NCI-H82 treated with DMSO at 0.1 percent for 48 hours (cell line): ENCODE measurements around the gene ENO1.

ENCODE experiments used
- DNase-seq: peaks from one replicate; lab custom pipeline; 2025; ENCODE audit not compliant: unreplicated experiment; lab: John Stamatoyannopoulos, UW

Gene ENO1

GRCh38 chr1:8871965-8872399 is 6.5 kb downstream of the ENO1 start:
- no peak for DNase-seq

DNA sequence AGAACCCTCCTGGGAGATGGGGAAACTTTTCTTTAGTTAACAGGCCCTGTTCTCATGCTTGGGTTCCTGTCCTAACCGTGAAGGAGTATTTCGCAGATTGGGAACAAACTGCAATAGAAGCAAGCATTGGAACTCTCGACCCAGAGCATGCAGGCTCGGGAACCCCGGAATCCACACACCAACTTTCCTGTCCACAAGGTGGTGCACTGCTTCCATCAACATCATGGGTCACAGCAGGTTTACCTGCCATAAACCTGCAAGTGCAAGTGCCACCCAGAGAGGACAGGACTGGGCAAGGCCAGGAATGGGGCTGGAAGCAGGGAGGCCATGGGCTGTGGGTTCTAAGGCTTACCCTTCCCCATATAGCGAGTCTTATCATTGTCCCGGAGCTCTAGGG is 6.9 kb downstream of the ENO1 start:
- no peak for DNase-seq

GRCh38 chr1:8870616-8871538 is 7.6 kb downstream of the ENO1 start:
- DNase-seq: no peak

- no peak for DNase-seq
Measured at GRCh38 chr1:8870103-8870502, 8.4 kb downstream of the ENO1 start.

- DNase-seq: no peak
Measured at GRCh38 chr1:8867878-8868567, 10.5 kb downstream of the ENO1 start.

GRCh38 chr1:8866792-8867415 is 11.6 kb downstream of the ENO1 start:
- no peak for DNase-seq

GRCh38 chr1:8866173-8866791 is 12.2 kb downstream of the ENO1 start:
- no peak for DNase-seq

- DNase-seq: no peak
Measured at GRCh38 chr1:8864713-8865344, 13.7 kb downstream of the ENO1 start.

DNA sequence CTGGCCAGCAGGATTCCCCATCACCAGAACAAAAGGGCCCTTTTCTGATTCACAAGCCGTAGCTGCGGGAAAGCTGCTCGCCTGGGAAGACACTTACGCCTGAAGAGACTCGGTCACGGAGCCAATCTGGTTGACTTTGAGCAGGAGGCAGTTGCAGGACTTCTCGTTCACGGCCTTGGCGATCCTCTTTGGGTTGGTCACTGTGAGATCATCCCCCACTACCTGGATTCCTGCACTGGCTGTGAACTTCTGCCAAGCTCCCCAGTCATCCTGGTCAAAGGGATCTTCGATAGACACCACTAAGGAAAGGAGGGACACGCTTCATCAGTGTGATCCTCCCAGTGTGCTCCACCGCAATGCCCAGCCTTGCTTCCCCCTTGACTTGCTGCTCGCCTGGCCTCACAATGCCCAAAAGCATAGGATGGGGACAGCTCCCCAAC is 14.7 kb downstream of the ENO1 start:
- DNase-seq: no peak

GRCh38 chr1:8863138-8863537 is 15.3 kb downstream of the ENO1 start:
- DNase-seq: no peak

DNA sequence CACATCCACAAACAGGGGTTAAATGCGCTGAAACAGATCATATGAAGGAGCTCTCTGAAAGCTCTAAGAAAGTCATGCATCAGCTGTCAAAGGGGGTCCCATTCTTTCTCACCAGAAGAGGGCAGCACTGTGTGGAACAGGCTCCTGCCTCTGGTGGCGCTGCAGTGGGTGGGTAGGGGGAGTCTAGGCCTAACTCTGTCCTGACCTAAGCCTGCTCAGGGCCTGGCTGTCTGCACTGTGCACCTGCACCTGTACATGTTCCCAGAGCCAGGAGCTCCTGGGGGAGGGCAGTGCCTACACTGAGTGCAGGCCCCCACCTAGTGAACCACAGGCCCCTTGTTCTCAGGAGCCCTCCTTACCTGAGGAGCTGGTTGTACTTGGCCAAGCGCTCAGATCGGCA is 16.0 kb downstream of the ENO1 start:
- no peak for DNase-seq

- DNase-seq: no peak
Measured at GRCh38 chr1:8860738-8861516, 17.6 kb downstream of the ENO1 start.

GRCh38 chr1:8858888-8859706 is 19.4 kb downstream of the ENO1 start:
- DNase-seq: no peak

DNA sequence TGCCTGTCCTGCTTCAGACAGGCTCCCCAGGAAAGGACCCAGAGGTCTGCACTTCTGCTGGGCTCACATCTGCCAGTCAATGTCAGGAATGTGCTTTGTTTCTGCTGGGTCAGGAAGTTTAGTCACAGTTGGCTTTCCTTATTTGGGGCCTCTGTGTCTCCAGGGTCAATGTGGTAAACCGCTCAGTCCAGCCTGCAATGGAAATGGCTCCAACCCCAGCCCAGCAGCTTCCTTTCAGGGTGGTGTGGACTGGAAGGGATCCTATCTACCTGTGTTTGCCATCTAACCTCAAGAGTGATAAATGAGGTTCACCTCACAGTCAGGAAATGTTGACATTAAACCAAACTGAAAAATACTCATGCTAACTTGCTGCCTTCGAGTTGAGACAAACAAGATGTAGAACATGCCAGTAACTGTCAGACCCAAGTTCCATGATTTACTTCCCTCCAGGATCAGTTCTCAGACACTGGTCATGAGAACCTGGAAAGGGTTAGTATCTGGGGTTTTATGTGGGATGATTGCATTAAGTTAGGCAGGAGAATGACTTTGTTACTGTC is 20.3 kb downstream of the ENO1 start:
- DNase-seq: no peak

- DNase-seq: no peak
Measured at GRCh38 chr1:8856689-8857412, 21.6 kb downstream of the ENO1 start.

DNA sequence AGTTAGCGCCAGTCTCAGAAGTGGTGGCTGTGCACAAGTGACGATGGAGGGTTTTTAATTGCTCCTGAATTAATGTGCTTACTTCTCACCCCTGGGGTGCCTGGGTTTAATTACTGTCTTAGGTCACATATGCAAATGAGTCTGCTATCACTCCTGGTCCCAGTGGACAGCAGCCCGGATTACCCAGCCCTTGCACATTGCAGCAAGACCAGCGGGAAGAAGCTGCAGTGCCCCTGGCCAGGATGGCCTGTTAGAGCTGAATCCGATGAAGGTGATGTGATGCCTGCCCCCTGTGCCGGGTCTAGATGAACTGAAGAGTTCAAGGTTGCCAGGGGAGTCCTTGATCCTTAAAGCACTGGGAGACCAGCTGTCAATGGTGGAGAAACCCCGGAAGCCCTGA is 24.2 kb downstream of the ENO1 start:
- no peak for DNase-seq

GRCh38 chr1:8851060-8851459 is 27.4 kb downstream of the ENO1 start:
- no peak for DNase-seq

- peak; percentile 82 for DNase-seq
Measured at GRCh38 chr1:8848663-8849386, 29.7 kb downstream of the ENO1 start.
